ENCODE data around the gene PROSER3.
"Not testable (repeated sequence)": the region's sequence is repeated elsewhere in the genome, so short reads cannot be mapped to it uniquely, and the experiment has no call there.

PROSER3 gene

GRCh38 chr19:35755131-35755549 lies 2.8 kb upstream of the PROSER3 start:
- no peak for DNase-seq

- peak; percentile 19 for DNase-seq
Measured at GRCh38 chr19:35755550-35756376, 2.2 kb upstream of the PROSER3 start.

- DNase-seq = no peak
Measured at GRCh38 chr19:35756377-35757230, 1.4 kb upstream of the PROSER3 start, which contains the start of gene HSPB6. TSS of gene HSPB6 (minus strand) at chr19:35757029. CDS start at chr19:35757008, 21 bp downstream.

- DNase-seq = no peak
Measured at GRCh38 chr19:35757231-35757748, 686 bp upstream of the PROSER3 start.

- DNase-seq = no peak
Measured at GRCh38 chr19:35759697-35760096, 1.7 kb downstream of the PROSER3 start.

GRCh38 chr19:35760711-35761349 lies 2.9 kb downstream of the PROSER3 start:
- no peak for DNase-seq

GRCh38 chr19:35764432-35765315 lies 6.7 kb downstream of the PROSER3 start:
- no peak for DNase-seq

- DNase-seq = no peak
Measured at GRCh38 chr19:35766571-35767104, 8.7 kb downstream of the PROSER3 start.

GRCh38 chr19:35767288-35768081 lies 9.5 kb downstream of the PROSER3 start:
- no peak for DNase-seq

GRCh38 chr19:35768082-35768421 lies 10.1 kb downstream of the PROSER3 start:
- no peak for DNase-seq

GRCh38 chr19:35772362-35772761 lies 14.4 kb downstream of the PROSER3 start:
- DNase-seq = not testable (repeated sequence)

GRCh38 chr19:35773020-35773806 lies 15.2 kb downstream of the PROSER3 start:
- DNase-seq = no peak

- DNase-seq = no peak
Measured at GRCh38 chr19:35774274-35775045, 16.5 kb downstream of the PROSER3 start.

GRCh38 chr19:35775046-35775297 lies 17.0 kb downstream of the PROSER3 start:
- no peak for DNase-seq

- DNase-seq = peak; percentile 99
Measured at GRCh38 chr19:35775298-35776101, 17.5 kb downstream of the PROSER3 start, which contains the start of gene ARHGAP33. TSS of gene ARHGAP33 (plus strand) at chr19:35775564. CDS start at chr19:35775659, 95 bp downstream.

GRCh38 chr19:35776102-35776788 lies 18.3 kb downstream of the PROSER3 start:
- no peak for DNase-seq

- DNase-seq = no peak
Measured at GRCh38 chr19:35777086-35777841, 19.3 kb downstream of the PROSER3 start.

Measured in effector CD8-positive, alpha-beta T cell (primary cell).